Upper lobe of left lung (tissue), 6 donors: Measurements from ENCODE around the gene PIGO. TPM values are rescaled to one million over a fixed set of nuclear protein-coding genes. Genes with fewer than 3 reads are reported as not detected.

ENCODE experiments used
- ATAC-seq, 2 donors: fragments of 200-7000 bp; cut with Tn5 transposase; one replicate each; pipeline ENCODE4 v1.9.1; 2022; ENCODE audit warnings: mild to moderate bottlenecking in 2 of 2, moderate library complexity in 2 of 2; ENCODE audit not compliant: low FRiP score in 2 of 2
- DNase-seq, 2 donors: peaks; one replicate each; pipeline ENCODE4 v3.0.0-alpha.2; 2019 to 2020
- H3K27ac ChIP-seq, 4 donors: fragments of 200-600 bp; sonication (generic); one replicate each; pipeline ENCODE4 v1.5.1; 2016 to 2019
- H3K27me3 ChIP-seq, 4 donors: fragments of 200-600 bp; sonication (generic); one replicate each; pipeline ENCODE4 v1.5.1; 2017 to 2019
- H3K36me3 ChIP-seq, 4 donors: fragments of 200-600 bp; sonication (generic); one replicate each; pipeline ENCODE4 v1.5.1; 2016 to 2019
- H3K4me1 ChIP-seq, 4 donors: fragments of 200-600 bp; sonication (generic); one replicate each; pipeline ENCODE4 v1.5.1; 2018 to 2019
- H3K4me3 ChIP-seq, 4 donors: fragments of 200-600 bp; sonication (generic); one replicate each; pipeline ENCODE4 v1.5.1; 2017 to 2019; ENCODE audit warnings: mild to moderate bottlenecking in 2 of 4, moderate library complexity in 1 of 4
- H3K9me3 ChIP-seq, 4 donors: fragments of 200-600 bp; sonication (generic); one replicate each; pipeline ENCODE4 v1.5.1; 2018 to 2019
- EP300 ChIP-seq, 4 donors: sonication (generic); formaldehyde crosslinking; IDR thresholded peaks; one replicate each; pipeline ENCODE4 v1.5.1; 2017; ENCODE audit warnings: antibody characterized with exemption in 4 of 4, control low read depth in 2 of 4
- POLR2A ChIP-seq, 4 donors: fragments of 450-650 bp; IDR thresholded peaks; one replicate each; pipeline ENCODE4 v1.5.1; 2016 to 2017; ENCODE audit warnings: antibody characterized with exemption in 4 of 4, mild to moderate bottlenecking in 2 of 4
- POLR2AphosphoS5 ChIP-seq, 2 donors: sonication (generic); formaldehyde crosslinking; IDR thresholded peaks; one replicate each; pipeline ENCODE4 v1.5.1; 2017; ENCODE audit warnings: antibody characterized with exemption in 2 of 2
- WGBS, 2 donors: methylation state at CpG; one replicate each; pipeline ENCODE4 v1.1.5; 2017 to 2018; 5-methylcytosine and 5-hydroxymethylcytosine counted together
- total RNA-seq, 6 donors: library from RNA; depleted of rRNA in 4 of 6; stranded (reverse); fragments of >200 nt in 4 of 6; gene quantifications; one replicate each; pipeline versions ENCODE4 v1.1.0 to v1.2.1, GENCODE V29; 2016 to 2021
- TF ChIP-seq, protein P1 (sequence below), 6 experiments: fragments of 450-650 bp in 4 of 6; fragments of 200-600 bp in 2 of 6; sonication (generic) in 2 of 6; IDR thresholded peaks; one replicate each; pipeline ENCODE4 v1.5.1; 2016 to 2019; ENCODE audit warnings: antibody characterized with exemption in 6 of 6
- donor health status: DM: no; HTN: no; CAD: no; lungs with moderate emphysema.
- donor health status: DM: no; HTN: yes; CAD: no; lungs with severe emphysema.

Gene PIGO
- 10 to 100 TPM; 11.5 to 29.0 (median 19.1) TPM for total RNA-seq

DNA sequence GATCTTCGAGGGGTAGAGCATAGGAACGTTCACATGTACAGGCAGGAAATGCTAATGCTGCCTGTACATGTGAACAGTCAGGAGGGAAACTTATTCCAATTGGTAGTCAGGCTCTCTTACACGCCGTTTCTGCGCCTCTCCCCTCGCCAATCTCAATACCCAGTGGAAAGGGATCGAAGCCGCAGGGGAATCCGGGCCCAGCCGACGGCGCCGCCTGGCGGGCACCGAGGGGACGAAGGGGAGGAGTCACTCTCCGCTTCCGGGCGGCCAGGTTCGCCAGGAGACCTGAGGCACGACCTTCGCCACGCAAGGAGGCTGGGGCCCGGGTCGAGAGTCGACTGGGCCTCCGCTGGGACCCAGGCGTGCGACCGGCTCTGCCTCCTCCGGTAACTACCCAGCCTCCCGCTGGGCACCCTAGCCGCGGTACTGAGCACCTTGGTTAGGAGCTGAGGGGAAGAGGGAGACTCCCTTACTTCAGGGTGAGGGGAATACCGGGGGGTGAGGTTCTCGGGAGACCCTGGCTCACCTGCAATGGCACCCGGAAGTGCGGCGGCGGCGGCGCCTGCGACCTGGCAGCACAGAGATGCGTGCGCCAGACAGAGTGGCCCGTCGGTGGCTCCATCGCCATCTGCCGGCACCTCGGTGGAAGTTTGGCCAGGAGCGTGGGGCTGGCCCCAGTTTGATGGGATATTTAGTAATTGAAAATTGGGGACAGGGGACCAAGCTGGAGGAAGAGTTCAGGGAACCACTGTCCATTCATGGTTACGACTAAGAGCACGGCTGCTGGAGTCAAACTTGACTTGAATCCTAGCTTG, at the start of gene PIGO:
PIGO (minus strand) TSS at position 557 of the 815 bp plus-strand sequence. CDS start 1,026 bp downstream, outside the sequence.
- peaks cover 16 to 45% (median 32%) of the 10 kb centered on the region in 4 donors for H3K36me3 ChIP-seq
- TF ChIP-seq, protein P1, sequence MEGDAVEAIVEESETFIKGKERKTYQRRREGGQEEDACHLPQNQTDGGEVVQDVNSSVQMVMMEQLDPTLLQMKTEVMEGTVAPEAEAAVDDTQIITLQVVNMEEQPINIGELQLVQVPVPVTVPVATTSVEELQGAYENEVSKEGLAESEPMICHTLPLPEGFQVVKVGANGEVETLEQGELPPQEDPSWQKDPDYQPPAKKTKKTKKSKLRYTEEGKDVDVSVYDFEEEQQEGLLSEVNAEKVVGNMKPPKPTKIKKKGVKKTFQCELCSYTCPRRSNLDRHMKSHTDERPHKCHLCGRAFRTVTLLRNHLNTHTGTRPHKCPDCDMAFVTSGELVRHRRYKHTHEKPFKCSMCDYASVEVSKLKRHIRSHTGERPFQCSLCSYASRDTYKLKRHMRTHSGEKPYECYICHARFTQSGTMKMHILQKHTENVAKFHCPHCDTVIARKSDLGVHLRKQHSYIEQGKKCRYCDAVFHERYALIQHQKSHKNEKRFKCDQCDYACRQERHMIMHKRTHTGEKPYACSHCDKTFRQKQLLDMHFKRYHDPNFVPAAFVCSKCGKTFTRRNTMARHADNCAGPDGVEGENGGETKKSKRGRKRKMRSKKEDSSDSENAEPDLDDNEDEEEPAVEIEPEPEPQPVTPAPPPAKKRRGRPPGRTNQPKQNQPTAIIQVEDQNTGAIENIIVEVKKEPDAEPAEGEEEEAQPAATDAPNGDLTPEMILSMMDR (IDR thresholded peaks at IDR 0.05) = peak; percentile 60 to 94 (median 92)
- peak in 3 of 4 donors; percentile 9 to 89 (median 74) for TF ChIP-seq POLR2A (IDR thresholded peaks at IDR 0.05)
- TF ChIP-seq POLR2AphosphoS5 (IDR thresholded peaks at IDR 0.05) = peak; percentile 63 to 83
- no peak for TF ChIP-seq EP300 (IDR thresholded peaks at IDR 0.05)
- H3K27me3 ChIP-seq = no peaks in the 10 kb centered on the region
- peak; percentile 96 to 98 for ATAC-seq
- H3K4me1 ChIP-seq = peaks cover 8 to 13% (median 12%) of the 10 kb centered on the region in 4 donors
- peak; percentile 94 to 98 for DNase-seq
- H3K4me3 ChIP-seq = peak within 1 kb of the TSS; percentile 66 to 87 (median 70)
- no peaks in the 10 kb centered on the region for H3K9me3 ChIP-seq
- 1 to 2% methylated on average over 39 to 53 of the region's 53 CpGs for WGBS, 2 donors
- peak within 1 kb of the TSS; percentile 94 to 99 (median 97) for H3K27ac ChIP-seq

DNA sequence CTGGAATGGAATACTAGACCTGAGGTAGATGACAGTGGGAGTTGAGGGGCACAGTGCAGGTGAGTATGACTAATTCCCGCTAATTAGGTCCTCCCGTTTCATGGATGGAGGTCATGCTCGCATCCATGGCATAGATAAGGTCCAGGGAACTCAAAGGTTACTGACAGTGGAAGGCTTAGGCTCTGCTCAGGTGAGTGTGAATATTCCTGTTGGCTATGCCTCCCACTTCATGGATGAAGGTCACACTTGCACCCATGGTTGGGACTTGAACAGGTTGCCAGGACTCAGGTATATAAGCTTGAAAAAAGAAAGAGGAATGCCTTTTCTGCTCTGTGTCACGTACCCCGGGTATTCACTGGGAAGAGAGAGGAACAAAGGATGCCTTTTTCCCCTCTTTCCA, 45.6 kb upstream of the PIGO start:
- Histone ChIP-seq H3K4me1 (no peaks in the 10 kb centered on the region), H3K36me3 (no peaks in the 10 kb centered on the region), H3K4me3 (no peak overlapping the region), H3K27ac (no peak overlapping the region), H3K27me3 (no peaks in the 10 kb centered on the region), H3K9me3 (peaks cover 8 to 31% (median 26%) of the 10 kb centered on the region in 4 donors)
- WGBS, 2 donors = 91 to 97% methylated on average over 5 of the region's 5 CpGs
- DNase-seq (no peak), ATAC-seq (no peak)
- TF ChIP-seq POLR2AphosphoS5 (IDR thresholded peaks at IDR 0.05) = no peak
- TF ChIP-seq, protein P1 (IDR thresholded peaks at IDR 0.05) = no peak
- no peak for TF ChIP-seq POLR2A (IDR thresholded peaks at IDR 0.05)
- no peak for TF ChIP-seq EP300 (IDR thresholded peaks at IDR 0.05)

DNA sequence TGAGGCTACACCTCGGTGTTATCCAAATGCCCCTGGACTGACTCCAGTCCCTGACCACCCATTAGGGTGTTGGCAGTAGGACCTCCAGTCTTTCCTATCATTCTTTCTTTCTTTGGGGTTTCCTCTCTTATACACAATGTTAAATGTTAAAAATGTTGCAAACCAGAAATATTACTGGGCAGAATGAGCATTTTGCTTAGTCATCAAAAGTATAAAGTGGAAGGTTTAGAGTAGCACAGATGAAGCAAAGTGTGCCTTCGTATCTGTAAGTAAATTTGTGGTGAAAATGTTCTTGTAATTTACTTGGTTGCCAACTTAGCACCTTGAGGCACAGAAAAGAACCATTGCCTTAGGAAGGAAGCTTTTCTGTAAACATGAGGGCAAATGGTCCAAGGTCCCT, 43.7 kb upstream of the PIGO start:
- H3K27me3 ChIP-seq = no peaks in the 10 kb centered on the region
- H3K4me3 ChIP-seq = no peak overlapping the region
- H3K4me1 ChIP-seq = no peaks in the 10 kb centered on the region
- peaks cover 8 to 26% (median 24%) of the 10 kb centered on the region in 4 donors for H3K9me3 ChIP-seq
- 85 to 87% methylated on average over 2 of the region's 2 CpGs for WGBS, 2 donors
- H3K36me3 ChIP-seq = no peaks in the 10 kb centered on the region
- no peak for TF ChIP-seq POLR2AphosphoS5 (IDR thresholded peaks at IDR 0.05)
- TF ChIP-seq, protein P1 (IDR thresholded peaks at IDR 0.05) = no peak
- TF ChIP-seq EP300 (IDR thresholded peaks at IDR 0.05) = no peak
- TF ChIP-seq POLR2A (IDR thresholded peaks at IDR 0.05) = no peak
- ATAC-seq = no peak
- no peak overlapping the region for H3K27ac ChIP-seq
- no peak for DNase-seq

DNA sequence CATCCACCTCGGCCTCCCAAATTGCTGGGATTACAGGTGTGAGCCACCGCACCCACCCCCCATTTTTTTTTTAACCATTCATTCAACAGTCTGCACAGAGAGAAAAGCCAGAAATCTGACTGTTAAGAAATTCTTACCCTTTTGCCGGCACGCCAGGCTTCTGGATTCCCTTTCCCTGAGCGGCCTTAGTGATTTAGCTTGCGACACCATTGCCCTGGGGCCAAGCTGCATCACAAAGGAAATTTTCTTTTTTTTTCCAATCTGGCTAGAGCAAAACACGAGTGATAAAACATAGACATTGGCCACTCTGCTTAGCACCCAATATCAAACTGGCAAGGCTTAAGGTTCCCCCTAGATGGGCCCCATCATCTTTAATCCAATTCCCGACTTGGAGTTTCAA, 40.5 kb upstream of the PIGO start:
- Histone ChIP-seq H3K27me3 (no peaks in the 10 kb centered on the region), H3K36me3 (no peaks in the 10 kb centered on the region), H3K4me3 (no peak overlapping the region), H3K9me3 (peaks cover 0 to 13% (median 10%) of the 10 kb centered on the region in 4 donors), H3K4me1 (no peaks in the 10 kb centered on the region), H3K27ac (no peak overlapping the region)
- no peak for ATAC-seq
- WGBS, 2 donors = 83 to 89% methylated on average over 8 of the region's 8 CpGs
- DNase-seq = no peak
- TF ChIP-seq POLR2AphosphoS5 (IDR thresholded peaks at IDR 0.05) (no peak), EP300 (IDR thresholded peaks at IDR 0.05) (no peak), POLR2A (IDR thresholded peaks at IDR 0.05) (no peak)
- TF ChIP-seq, protein P1 (IDR thresholded peaks at IDR 0.05) = no peak
